NCI-H446 treated with DMSO at 0.1 percent for 48 hours (cell line): ENCODE data around the gene CDK5RAP3.
"Not testable (repeated sequence)": the region's sequence is repeated elsewhere in the genome, so short reads cannot be mapped to it uniquely, and the experiment has no call there.

Experiments
- DNase-seq: peaks from one replicate; lab custom pipeline; 2025; lab: John Stamatoyannopoulos, UW

CDK5RAP3 gene

DNA sequence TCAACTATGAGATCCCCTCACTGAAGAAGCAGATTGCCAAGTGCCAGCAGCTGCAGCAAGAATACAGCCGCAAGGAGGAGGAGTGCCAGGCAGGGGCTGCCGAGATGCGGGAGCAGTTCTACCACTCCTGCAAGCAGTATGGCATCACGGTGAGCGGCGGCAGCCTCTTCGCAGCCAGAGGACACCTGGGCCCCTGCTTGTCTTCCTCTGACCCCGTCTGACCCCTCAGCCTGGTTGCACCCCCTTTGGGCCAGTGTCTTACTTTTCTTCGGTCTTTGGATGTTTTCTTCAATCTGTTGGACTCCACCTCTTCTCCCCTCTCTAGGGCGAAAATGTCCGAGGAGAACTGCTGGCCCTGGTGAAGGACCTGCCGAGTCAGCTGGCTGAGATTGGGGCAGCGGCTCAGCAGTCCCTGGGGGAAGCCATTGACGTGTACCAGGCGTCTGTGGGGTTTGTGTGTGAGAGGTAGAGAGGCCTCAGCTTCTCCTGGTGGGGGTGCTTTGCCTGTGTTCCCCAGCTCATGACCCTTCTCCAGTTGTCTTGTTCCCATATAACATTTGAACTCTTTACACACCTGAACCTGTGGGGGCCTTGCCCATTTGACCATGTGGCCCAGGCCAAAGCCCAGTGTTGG lies 4.4 kb downstream of the CDK5RAP3 start:
- DNase-seq: no peak

DNA sequence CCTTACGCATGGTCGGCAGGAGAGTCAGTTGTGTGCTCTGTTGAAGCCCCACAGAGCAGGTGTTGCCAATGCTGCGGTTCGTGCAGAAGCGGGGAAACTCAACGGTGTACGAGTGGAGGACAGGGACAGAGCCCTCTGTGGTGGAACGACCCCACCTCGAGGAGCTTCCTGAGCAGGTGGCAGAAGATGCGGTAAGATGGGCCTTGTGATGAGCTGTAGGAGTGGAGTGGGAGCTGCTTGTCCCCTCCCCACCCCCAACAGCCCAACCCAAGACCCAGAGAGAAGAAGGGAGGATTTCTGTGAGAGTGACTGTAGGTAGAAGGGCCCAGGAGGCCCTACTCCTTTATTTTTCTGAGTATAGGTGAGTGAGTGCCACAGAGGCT lies 4.9 kb downstream of the CDK5RAP3 start:
- no peak for DNase-seq

DNA sequence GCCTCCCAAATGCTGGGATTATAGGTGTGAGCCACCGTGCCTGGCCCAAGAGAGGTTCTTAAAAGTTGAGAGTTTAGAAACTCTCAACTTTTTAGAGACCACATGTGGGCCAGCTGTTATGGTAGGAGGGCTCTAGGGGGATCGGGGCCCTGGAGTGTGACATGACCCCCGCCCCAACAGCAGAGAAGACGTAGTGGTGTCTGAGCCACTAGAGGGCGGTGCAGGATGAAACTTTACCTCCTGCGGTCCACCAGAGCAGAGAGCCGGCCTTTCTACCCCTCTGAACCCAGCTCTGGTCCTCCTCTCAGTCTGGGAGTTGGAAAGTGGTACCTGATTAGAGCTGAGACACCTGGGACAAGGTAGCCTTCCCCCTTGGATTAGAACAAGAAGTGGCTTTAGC lies 7.4 kb downstream of the CDK5RAP3 start:
- peak; percentile 1 for DNase-seq

DNA sequence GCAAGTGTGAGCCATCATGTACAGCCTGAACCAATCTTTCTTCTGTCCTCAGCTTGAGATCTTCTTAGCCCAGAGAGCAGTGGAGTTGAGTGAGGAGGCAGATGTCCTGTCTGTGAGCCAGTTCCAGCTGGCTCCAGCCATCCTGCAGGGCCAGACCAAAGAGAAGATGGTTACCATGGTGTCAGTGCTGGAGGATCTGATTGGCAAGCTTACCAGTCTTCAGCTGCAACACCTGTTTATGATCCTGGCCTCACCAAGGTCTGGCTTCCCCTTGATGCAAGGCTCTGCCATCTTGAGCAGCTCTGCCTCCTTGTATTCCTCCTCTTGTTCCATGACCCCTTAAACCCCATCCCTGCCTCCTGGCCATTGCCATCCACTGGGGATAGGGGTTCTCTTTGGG lies 9.6 kb downstream of the CDK5RAP3 start:
- DNase-seq: peak; percentile 79

DNA sequence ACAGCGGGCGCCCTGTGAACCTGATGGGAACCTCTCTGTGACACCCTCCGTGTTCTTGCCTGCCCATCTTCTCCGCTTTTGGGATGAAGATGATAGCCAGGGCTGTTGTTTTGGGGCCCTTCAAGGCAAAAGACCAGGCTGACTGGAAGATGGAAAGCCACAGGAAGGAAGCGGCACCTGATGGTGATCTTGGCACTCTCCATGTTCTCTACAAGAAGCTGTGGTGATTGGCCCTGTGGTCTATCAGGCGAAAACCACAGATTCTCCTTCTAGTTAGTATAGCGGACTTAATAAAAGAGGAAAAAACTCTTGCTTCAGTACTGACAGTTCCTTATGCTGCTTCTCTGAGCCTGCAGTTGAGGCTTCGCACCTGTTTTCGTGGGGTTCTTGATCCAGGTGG lies 10.5 kb downstream of the CDK5RAP3 start:
- no peak for DNase-seq

DNA sequence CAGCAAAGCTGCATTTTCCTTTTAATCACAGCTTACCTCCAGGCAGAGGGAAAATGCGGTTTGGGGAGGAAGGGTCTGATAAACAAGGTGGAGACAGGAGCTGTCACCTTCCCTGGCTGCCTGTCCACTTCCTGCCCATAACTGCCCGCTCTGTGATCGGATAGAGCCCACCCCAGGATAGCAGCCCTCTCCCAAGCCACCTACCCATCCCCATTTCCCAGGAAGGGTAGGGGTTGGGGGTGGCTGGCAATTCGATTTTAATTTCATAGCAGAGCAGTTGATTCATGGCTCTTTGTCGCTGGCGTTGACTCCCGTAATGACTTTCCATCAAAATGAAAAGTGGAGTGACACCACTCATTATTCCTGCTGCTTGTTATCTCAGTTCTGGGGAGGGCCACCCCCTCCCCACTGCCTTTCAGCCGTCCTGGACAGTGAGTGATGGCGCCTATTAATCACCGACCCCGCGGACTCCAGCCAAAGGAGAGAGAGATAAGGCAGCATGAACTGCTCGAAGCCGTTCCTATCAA lies 11.2 kb downstream of the CDK5RAP3 start:
- no peak for DNase-seq

DNA sequence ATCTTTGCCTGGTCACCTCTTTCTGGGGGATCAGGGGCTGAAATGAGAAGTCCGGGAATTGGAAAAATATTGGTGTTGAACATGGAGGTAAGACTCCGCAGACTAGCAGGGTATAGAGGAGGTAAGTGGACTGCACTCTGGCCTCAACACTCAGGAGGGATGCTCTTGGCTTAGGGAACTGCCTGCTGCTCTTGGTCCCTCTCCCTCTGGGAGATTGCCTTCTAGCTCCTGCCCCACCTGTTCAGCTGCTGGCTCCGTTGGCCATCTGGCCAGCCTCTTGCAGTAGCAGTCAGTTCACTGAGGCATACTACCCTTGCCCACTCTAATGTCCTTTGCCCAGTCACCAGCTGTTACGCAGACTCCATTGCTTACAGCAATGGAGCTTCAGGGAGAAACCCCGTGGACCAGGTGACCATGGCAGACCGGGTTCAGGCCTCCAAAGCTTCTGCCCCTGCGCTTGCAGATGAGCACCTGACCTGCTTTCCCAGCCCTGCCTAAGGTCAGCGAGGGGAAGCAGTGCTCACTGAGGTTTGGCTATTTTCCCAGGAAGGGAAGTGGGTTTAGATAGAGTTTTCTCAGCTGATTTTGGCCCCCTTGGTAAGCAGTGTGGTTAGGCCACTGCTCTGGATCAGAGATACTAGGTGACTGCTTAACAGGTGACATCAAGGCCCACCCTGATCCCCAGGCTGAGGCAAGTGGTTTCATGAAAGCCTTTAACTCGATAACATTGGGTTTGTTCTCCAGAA lies 11.9 kb downstream of the CDK5RAP3 start:
- no peak for DNase-seq

DNA sequence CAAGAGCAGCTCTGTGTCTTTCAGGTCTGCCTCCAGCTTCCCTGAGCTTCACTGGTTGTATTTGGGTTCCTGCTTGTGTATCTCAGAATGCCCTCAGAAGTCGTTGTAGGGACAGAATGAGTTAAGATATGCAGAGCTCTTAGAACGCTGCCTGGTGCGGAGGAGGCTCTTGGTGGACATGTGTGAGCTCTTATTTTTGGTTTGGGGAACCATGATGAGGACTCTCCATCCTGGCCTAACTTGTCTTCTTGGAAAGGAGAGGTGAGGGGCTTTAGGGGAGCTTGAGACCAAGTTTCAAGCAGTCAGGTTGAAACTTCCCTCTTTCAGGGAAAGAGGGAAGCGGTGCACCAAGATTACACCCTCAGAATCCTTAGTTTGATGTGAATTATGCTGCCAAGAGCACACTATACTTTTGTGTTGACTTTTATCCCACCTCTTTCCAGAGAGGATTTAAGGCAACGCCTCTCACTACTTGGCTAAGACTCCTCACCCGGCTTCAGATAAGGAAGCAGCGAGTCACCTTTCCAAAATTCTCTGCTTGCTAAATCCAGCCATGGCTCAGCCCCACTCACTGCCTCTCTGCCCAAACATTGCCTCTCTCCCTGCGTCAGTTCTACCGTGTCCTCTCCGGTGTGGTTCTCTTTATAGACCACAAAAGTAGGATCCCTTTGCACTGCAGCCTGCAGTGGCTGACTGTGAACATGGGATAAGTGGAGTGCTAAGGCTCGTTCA lies 12.7 kb downstream of the CDK5RAP3 start:
- DNase-seq: no peak

DNA sequence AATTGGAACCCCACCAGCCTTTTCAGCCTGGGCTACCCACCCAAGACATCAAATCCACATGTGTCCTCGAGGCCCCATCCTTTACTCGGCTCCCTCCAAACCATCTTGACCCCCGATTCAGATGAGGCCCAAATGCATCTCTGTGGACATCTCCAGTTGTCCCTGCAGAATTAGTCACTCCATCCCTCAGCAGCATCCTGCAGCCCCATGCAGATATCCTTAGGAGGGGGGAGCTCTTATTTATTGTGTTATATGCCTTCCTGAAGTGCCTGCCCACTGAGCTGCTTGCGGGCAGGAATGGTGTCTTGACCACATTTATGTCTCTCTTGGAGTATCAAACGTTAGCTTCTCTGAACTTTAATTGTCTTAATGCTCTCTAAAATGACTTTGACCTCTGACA lies 15.6 kb downstream of the CDK5RAP3 start:
- no peak for DNase-seq

DNA sequence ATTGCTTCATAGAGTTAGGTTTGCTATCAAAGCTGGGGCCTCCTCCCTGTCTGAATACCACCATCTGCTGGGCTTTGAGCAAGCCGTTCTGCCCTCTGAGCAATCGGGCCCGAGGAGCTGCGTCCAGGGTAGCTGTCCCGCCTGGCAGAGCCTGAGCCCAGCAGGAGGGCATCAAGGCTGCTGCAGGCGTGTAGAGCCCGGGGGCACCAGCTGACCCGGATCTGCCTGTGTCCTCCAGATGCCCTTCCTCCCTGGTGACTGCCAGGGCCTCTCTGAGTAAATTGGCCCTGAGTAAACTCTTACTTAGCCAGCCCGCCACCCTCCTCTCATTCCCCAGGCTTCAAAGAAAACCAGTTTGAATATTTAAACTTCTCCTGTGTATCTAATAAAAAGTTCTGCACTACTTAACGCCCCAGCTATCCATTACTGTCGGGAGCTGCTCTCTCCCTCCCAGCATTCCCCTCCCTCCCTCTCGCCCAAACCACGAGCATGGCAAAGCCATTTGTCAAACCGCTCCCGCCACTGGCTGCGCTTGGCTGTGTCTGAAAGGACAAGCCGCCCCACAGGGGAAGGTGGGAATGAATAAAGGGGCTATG lies 16.4 kb downstream of the CDK5RAP3 start:
- DNase-seq: peak; percentile 44

DNA sequence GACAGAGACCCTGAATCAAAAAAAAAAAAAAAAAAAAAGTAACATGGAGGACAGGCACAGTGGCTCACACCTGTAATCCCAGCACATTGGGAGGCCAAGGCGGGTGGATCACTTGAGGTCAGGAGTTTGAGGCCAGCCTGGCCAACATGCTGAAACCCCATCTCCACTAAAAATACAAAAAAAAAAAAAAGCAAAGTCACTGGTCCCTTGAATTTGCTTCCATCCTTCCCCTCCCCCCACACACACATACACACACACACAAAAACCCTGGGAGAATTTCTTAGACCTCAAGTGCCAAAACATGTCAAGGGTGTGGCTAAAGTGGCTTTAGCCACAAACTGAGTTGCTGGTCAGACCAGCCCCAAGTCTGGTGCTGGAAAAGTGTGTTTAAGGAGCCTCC lies 17.5 kb downstream of the CDK5RAP3 start:
- not testable (repeated sequence) for DNase-seq

DNA sequence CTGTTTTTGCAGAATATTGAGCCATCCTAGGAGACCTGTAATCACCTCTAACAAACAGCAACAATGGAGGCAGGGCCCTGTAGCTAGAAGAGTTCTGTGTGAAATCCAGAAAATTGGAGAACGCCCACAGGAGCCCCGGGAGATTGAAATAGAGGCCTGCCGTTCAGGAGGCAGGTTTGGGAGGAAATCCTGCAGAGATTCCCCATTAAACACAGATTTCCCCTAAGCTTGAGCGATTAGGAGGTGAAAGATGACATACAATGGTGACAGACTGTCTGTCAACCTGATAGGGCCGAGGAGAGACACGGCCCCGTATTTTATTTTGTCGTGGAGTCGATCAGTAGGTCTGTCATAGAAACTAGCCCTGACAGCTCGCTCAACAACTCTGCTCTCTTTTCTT lies 18.2 kb downstream of the CDK5RAP3 start:
- DNase-seq: no peak

DNA sequence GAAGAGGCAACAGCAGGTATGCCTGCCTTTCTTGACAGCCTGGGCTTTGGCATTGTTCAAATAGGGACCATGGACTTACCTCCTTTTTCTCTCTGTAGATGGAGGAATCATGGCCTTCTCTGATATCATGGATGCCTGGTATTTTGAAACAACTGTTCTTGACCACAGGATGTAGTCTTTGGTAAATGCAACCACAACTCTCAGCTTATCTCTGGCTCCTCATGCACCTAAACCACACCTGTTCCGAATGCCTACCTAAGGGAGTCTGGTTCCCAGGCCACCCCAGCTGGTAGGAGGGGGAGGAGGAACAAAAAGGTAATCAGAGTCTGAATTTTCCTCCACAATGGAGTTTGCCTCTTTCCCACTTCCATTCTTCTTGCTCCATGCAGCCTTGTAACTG lies 18.8 kb downstream of the CDK5RAP3 start:
- no peak for DNase-seq

DNA sequence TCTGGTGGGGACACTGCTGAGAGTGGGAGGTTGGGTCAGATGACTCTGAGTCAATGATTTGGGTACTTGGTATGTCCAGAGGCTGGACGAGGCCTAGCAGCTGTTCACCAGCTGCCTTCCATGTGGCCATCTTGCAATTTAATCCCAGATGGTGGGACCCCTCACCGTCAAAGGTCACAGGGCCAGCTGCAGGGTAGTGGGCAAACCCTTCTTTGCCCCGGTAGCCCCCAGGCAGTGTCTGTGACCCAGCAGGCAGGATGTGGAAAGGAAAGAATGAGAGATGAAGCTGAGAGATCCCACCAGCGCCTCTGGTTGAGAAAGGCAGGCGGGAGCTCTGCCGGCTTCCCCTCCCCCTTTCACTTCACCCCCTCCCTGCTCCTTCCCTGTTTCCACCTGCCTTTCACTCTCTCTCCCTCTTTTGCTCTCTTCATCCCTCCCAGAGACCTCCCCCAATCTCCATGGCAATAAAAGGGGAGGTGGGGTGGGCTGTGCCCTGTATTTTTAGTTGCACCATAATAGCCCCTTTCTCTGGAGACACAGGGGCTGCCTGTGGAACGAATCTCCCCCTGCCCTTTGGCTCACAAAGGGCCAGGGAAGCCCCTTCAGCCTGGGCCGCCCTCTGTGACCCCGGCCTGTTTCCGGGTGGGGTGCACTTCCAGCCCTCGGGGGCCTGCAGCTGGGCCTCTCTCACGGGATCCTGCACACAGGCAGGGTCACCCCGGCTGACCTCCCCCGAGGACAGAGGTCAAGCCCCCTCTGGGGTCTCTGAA lies 20.2 kb downstream of the CDK5RAP3 start:
- no peak for DNase-seq

DNA sequence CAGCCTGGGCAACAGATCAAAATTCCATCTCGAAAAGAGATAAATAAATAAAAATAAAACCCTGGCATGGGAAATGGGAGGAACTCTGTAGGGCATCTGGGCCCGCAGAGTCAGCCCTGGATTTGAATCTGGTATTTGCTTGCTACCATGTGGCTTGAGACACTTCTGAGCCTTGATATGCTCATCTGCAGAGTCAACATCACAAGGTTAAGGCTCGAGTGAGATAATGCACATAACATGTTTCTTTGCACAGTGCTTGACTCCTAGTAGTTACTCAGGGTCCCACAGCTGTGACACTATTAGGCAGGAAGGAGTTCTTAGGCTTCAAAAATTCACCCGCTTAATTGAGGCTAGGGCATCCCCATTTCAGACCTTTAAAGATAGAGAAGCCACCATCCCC lies 21.3 kb downstream of the CDK5RAP3 start:
- DNase-seq: no peak

DNA sequence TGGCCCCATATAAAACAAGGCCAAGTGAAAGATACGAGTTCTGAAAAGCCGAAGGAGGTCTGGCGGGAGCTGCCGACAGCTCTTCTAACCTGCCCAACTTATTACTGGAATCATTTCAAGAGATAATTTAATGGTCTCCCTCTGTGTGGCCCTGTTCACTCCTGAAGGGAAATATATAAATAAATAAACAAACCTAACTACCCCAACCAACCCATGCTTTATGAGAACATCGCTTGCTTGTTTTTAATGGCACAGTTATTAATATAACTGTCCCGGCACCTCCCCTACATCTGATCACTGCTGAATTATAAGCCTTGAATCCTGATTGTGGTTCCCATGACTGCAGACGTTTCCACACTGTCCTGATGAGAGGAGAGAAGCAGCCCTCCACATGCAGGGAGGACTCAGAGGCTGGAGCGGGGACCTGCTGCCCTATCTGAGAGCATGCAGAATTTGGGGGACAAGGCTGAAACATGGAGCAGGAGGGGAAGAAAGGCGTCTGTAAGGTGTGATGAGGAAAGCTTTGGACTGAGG lies 22.2 kb downstream of the CDK5RAP3 start:
- DNase-seq: no peak

DNA sequence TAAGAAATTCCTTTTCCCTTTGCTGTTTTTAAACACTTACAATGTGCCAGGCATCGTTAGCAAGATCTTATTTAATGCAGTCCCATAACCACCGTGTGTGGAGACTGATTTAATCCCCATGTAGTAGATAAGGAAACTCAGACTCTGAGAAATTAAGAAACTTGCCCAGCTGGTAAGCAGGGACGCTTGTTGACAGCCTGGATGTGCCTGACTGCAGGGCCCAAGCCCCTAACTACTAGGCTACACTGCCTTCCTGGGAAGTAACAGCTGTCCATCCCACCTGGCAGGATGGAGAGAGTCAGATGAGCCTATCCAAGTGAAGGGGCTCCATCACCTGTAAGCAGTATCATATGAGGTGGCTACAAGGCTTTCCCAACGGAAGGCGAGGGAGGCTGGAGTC lies 23.1 kb downstream of the CDK5RAP3 start:
- no peak for DNase-seq

DNA sequence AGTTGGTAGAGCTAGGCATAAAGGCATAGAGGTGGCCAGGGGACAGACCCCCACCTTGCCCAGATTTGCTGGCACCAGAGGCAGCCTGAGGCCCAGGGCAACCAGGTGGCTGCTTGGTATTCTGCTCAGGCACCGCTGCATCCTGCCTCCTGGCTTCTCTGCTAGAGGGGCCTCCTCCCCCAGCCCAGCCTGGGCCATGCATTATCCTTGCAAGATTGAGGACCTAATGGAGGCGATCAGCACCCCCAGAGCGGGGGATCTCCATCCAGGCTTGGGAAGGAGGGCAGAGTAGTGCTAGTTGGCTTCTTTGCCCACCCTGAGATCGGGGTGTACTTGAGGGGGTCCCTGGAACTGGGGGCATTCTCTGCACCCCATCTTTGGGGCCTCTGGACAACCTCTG lies 23.8 kb downstream of the CDK5RAP3 start:
- DNase-seq: no peak

DNA sequence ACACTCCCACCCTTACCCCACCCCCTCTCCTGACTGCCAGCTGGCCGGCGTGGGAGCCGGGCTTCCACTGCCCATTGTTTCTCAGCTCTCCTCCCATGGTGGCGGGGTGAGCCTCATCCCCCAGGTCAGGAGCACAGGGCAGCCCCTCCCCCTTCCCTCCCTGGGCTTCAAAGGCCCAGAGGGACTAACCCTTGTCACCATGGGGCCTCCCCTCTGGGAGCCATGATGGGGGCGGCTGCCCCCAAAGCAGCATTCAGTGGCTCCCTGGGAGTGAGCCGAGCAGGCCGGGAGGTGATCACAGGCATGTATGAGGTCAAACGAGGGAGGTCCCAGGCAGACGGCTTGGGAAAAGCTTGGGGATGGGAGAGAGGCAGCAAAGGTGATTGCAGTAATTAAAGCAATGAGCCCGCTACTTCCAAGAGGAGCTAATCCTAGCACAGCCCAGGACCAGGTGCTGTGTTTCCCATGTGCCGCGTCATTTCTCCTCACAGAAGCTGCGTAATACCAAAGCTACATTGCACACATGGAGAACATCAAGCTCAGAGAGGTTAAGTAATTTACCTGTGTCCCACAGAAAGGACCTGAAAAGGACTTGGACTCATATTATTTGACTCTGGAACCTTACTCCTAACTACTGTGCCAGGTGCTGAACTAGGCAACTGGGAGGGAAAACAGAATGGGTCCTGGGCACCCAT lies 24.5 kb downstream of the CDK5RAP3 start:
- DNase-seq: no peak

DNA sequence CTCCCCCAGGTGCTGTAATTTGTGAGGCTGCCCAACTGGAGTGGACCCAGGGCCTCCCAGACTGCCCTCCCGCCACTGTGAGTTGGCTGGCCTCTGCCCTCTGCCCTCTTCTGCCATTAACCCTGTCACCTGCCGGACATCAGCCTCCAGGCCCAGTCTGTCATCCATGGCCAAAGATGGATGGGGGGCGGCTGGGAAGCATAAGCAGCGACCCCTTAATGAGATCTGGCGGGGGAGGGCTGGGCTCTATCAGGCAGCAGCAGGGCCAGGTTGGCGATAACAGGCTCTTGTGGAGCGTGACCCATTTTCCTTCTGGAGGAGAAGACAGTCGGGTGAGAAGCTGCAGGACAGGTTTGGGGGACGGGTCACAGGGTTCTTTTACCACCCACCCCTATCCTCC lies 25.3 kb downstream of the CDK5RAP3 start:
- DNase-seq: no peak

DNA sequence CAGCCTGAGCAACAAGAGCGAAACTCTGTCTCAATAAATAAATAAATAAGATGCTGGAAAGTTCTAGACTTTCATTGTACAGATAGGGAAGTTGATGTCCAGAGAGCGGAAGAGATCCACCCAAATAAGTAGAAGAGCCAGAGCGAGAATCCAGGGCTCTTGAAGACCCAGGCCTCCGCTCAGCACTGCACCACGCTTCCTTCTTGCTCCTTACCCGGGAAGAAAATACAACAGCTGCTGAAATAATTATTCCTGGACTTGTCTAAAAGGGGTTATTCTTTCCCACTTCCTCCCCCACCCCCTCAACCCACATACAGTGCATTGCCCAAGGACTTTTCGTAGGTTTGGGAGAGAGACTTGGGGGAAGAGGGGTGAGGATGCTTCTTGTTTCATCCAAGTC lies 26.7 kb downstream of the CDK5RAP3 start:
- DNase-seq: no peak
